CD14-positive monocyte (primary cell): ENCODE measurements around the gene NFKBIL1. TPM values are rescaled to one million over a fixed set of nuclear protein-coding genes. Genes with fewer than 3 reads are reported as not detected.
A peak's percentile ranks its signal among the peaks of the same experiment; 100 is the strongest.

Experiments
- DNase-seq, 3 donors: peaks; one replicate each; pipeline ENCODE4 v3.0.0-alpha.2; 2011 to 2022
- H2AFZ ChIP-seq: 2 replicates; pipeline ENCODE4 v1.6.0; 2012; ENCODE audit warnings: mild to moderate bottlenecking, low read depth, low read length, inconsistent platforms; ENCODE audit not compliant: insufficient read depth, poor library complexity, severe bottlenecking
- H3K27ac ChIP-seq, 2 donors: 1 replicate in 1 of 2; 2 replicates in 1 of 2; pipeline ENCODE4 v1.5.1; 2012 to 2013; ENCODE audit warnings: low read length in 2 of 2, control low read depth in 1 of 2, inconsistent platforms in 1 of 2, low read depth in 1 of 2, mild to moderate bottlenecking in 1 of 2
- H3K27me3 ChIP-seq, 2 donors: one replicate each; pipeline versions ENCODE4 v1.6.0 to v1.6.1; 2011 to 2013; ENCODE audit warnings: low read length in 2 of 2; ENCODE audit not compliant: control insufficient read depth in 2 of 2, insufficient read depth in 2 of 2
- H3K36me3 ChIP-seq, 2 donors: replicated peaks in 1 of 2; 1 replicate in 1 of 2; 2 replicates in 1 of 2; pipeline versions ENCODE4 v1.5.1 to v1.6.1; 2012 to 2013; ENCODE audit warnings: low read length in 2 of 2, control low read depth in 1 of 2, inconsistent platforms in 1 of 2, mild to moderate bottlenecking in 1 of 2; ENCODE audit not compliant: insufficient read depth in 2 of 2, control insufficient read depth in 1 of 2
- H3K4me1 ChIP-seq, 2 donors: 1 replicate in 1 of 2; 2 replicates in 1 of 2; pipeline versions ENCODE4 v1.5.1 to v1.6.1; 2012 to 2013; ENCODE audit warnings: low read length in 2 of 2, control low read depth in 1 of 2, inconsistent platforms in 1 of 2, mild to moderate bottlenecking in 1 of 2, moderate library complexity in 1 of 2; ENCODE audit not compliant: insufficient read depth in 2 of 2, control insufficient read depth in 1 of 2
- H3K4me2 ChIP-seq: replicated peaks from 2 replicates; pipeline ENCODE3; 2012; ENCODE audit warnings: low read length, moderate library complexity, mild to moderate bottlenecking; ENCODE audit not compliant: poor library complexity, severe bottlenecking; ENCODE audit errors: extremely low read depth
- H3K4me3 ChIP-seq, 3 experiments: fragments of 200-600 bp in 1 of 3; sonication (generic) in 1 of 3; replicated peaks in 1 of 3; 1 replicate in 2 of 3; 2 replicates in 1 of 3; pipeline ENCODE4 v1.5.1; 2011 to 2013; ENCODE audit warnings: low read length in 3 of 3, mild to moderate bottlenecking in 3 of 3, control low read depth in 2 of 3, low read depth in 2 of 3, inconsistent platforms in 1 of 3, moderate library complexity in 1 of 3
- H3K79me2 ChIP-seq: 2 replicates; pipeline ENCODE4 v1.6.0; 2012; ENCODE audit warnings: mild to moderate bottlenecking, control low read depth, inconsistent platforms, low read length, moderate library complexity; ENCODE audit not compliant: insufficient read depth
- H3K9ac ChIP-seq: 2 replicates; pipeline ENCODE4 v1.6.0; 2017; ENCODE audit warnings: low read length, mild to moderate bottlenecking; ENCODE audit not compliant: insufficient read depth, poor library complexity, severe bottlenecking
- H3K9me3 ChIP-seq, 2 donors: replicated peaks in 1 of 2; 1 replicate in 1 of 2; 2 replicates in 1 of 2; pipeline versions ENCODE4 v1.5.1 to v1.6.1; 2012 to 2013; ENCODE audit warnings: low read length in 2 of 2, control low read depth in 1 of 2; ENCODE audit not compliant: control insufficient read depth in 1 of 2, insufficient read depth in 1 of 2
- H4K20me1 ChIP-seq: 2 replicates; pipeline ENCODE4 v1.6.0; 2012; ENCODE audit warnings: mild to moderate bottlenecking, low read length, control low read depth, moderate library complexity; ENCODE audit not compliant: insufficient read depth
- H3K27ac Mint-ChIP-seq, 7 donors: one replicate each; pipeline ENCODE4 v1.8.0; 2020; ENCODE audit warnings: mild to moderate bottlenecking in 7 of 7, mixed read lengths in 7 of 7, moderate library complexity in 6 of 7, inconsistent platforms in 2 of 7
- H3K27me3 Mint-ChIP-seq, 3 donors: one replicate each; pipeline ENCODE4 v1.8.0; 2021 to 2022; ENCODE audit warnings: low read depth in 3 of 3, mild to moderate bottlenecking in 3 of 3, mixed read lengths in 3 of 3, moderate library complexity in 3 of 3, inconsistent platforms in 1 of 3
- H3K36me3 Mint-ChIP-seq, 2 donors: one replicate each; pipeline ENCODE4 v1.8.0; 2020; ENCODE audit warnings: mixed read lengths in 2 of 2, inconsistent platforms in 1 of 2, mild to moderate bottlenecking in 1 of 2
- H3K4me1 Mint-ChIP-seq: one replicate; pipeline ENCODE4 v1.8.0; 2020; ENCODE audit warnings: mild to moderate bottlenecking, mixed read lengths
- H3K4me3 Mint-ChIP-seq, 2 donors: one replicate each; pipeline ENCODE4 v1.8.0; 2020; ENCODE audit warnings: mild to moderate bottlenecking in 2 of 2, mixed read lengths in 2 of 2, moderate library complexity in 1 of 2
- H3K9me3 Mint-ChIP-seq, 7 donors: one replicate each; pipeline ENCODE4 v1.8.0; 2020 to 2022; ENCODE audit warnings: mixed read lengths in 7 of 7, mild to moderate bottlenecking in 6 of 7, moderate library complexity in 6 of 7, inconsistent platforms in 2 of 7
- WGBS: methylation state at CpG from one replicate; pipeline ENCODE4 v1.1.5; 2013; ENCODE audit warnings: missing lambda C conversion rate; ENCODE audit not compliant: insufficient coverage; 5-methylcytosine and 5-hydroxymethylcytosine counted together
- intact Hi-C, 2 donors: fragments of 100-400 bp; cut with micrococcal nuclease; formaldehyde crosslinking; loops; one replicate each; pipeline versions ENCODE4 v1.15.0 to v1.15.1; 2023
- polyA plus RNA-seq, 3 donors: library from polyadenylated mRNA; depleted of rRNA in 1 of 3; unstranded in 2 of 3; stranded (reverse) in 1 of 3; fragments of 300-500 nt in 2 of 3; fragments of >200 nt in 1 of 3; fragmentation: Illumina TruSeq in 2 of 3; gene quantifications; 1 replicate in 2 of 3; 2 replicates in 1 of 3; pipeline ENCODE4 v1.2.3, GENCODE V29; 2012 to 2021
- TF ChIP-seq, protein P1 (sequence below): fragments of 200-600 bp; IDR thresholded peaks from one replicate; pipeline ENCODE4 v1.8.0; 2022; ENCODE audit warnings: antibody characterized with exemption, mild to moderate bottlenecking

The NFKBIL1 gene
- polyA plus RNA-seq, 3 donors = 7.7 to 10.3 (median 8.0) TPM

GRCh38 chr6:31557443-31558317, 10.3 kb downstream of the NFKBIL1 start:
- Histone ChIP-seq H3K36me3 (no peaks in the 10 kb centered on the region), H2AFZ (peak overlapping the region; percentile 29), H3K27ac (peak overlapping the region; percentile 96 to 98), H3K9me3 (no peaks in the 10 kb centered on the region), H3K9ac (peak overlapping the region; percentile 75), H3K4me1 (peaks cover 76% of the 10 kb centered on the region in 2 donors), H3K4me2 (peak overlapping the region; percentile 78), H3K27me3 (no peaks in the 10 kb centered on the region), H3K79me2 (peaks cover 20% of the 10 kb centered on the region), H3K4me3 (peak overlapping the region in 2 of 3 experiments; percentile 12 to 66), H4K20me1 (no peaks in the 10 kb centered on the region)
- H3K27me3 Mint-ChIP-seq = peaks cover 0 to 2% (median 0%) of the 10 kb centered on the region in 3 donors
- intact Hi-C loops = loop anchor here in 1 of 2 donors (2.0 kb wide), 1 partner anchor 29 kb away; the partner anchor contains the start of gene LST1
- peak in 2 of 3 donors; percentile 29 to 49 for DNase-seq
- peaks cover 72% of the 10 kb centered on the region for H3K4me1 Mint-ChIP-seq
- TF ChIP-seq, protein P1, sequence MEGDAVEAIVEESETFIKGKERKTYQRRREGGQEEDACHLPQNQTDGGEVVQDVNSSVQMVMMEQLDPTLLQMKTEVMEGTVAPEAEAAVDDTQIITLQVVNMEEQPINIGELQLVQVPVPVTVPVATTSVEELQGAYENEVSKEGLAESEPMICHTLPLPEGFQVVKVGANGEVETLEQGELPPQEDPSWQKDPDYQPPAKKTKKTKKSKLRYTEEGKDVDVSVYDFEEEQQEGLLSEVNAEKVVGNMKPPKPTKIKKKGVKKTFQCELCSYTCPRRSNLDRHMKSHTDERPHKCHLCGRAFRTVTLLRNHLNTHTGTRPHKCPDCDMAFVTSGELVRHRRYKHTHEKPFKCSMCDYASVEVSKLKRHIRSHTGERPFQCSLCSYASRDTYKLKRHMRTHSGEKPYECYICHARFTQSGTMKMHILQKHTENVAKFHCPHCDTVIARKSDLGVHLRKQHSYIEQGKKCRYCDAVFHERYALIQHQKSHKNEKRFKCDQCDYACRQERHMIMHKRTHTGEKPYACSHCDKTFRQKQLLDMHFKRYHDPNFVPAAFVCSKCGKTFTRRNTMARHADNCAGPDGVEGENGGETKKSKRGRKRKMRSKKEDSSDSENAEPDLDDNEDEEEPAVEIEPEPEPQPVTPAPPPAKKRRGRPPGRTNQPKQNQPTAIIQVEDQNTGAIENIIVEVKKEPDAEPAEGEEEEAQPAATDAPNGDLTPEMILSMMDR = no peak
- 23% methylated on average over 17 of the region's 24 CpGs for WGBS
- H3K9me3 Mint-ChIP-seq = no peaks in the 10 kb centered on the region
- peak overlapping the region; percentile 79 to 81 for H3K4me3 Mint-ChIP-seq
- H3K36me3 Mint-ChIP-seq = peaks cover 15 to 31% of the 10 kb centered on the region in 2 donors
- H3K27ac Mint-ChIP-seq = peak overlapping the region; percentile 91 to 98 (median 94)

DNA sequence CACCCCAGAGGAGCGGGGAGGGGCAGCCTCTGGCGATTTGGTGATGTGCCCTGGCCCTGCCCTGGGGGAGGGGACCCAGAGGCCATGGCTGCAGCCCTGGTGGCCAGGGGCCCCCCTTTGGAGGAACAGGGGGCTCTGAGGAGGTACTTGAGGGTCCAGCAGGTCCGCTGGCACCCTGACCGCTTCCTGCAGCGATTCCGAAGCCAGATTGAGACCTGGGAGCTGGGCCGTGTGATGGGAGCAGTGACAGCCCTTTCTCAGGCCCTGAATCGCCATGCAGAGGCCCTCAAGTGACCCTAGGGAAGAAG, 10.9 kb downstream of the NFKBIL1 start:
- no peak for DNase-seq
- Histone ChIP-seq H3K79me2 (peaks cover 17% of the 10 kb centered on the region), H3K9me3 (no peaks in the 10 kb centered on the region), H4K20me1 (no peaks in the 10 kb centered on the region), H2AFZ (peak overlapping the region; percentile 29), H3K4me1 (peaks cover 76% of the 10 kb centered on the region in 2 donors), H3K4me2 (peak overlapping the region; percentile 78), H3K36me3 (no peaks in the 10 kb centered on the region), H3K27me3 (no peaks in the 10 kb centered on the region), H3K4me3 (peak overlapping the region in 2 of 3 experiments; percentile 12 to 66), H3K9ac (peak overlapping the region; percentile 75), H3K27ac (peak overlapping the region; percentile 96 to 98)
- H3K36me3 Mint-ChIP-seq = peaks cover 15 to 31% of the 10 kb centered on the region in 2 donors
- peak overlapping the region; percentile 79 to 81 for H3K4me3 Mint-ChIP-seq
- 67% methylated on average over 7 of the region's 8 CpGs for WGBS
- H3K9me3 Mint-ChIP-seq = no peaks in the 10 kb centered on the region
- intact Hi-C loops = loop anchor here in 1 of 2 donors (2.0 kb wide), 1 partner anchor 29 kb away; the partner anchor contains the start of gene LST1
- H3K27me3 Mint-ChIP-seq = peaks cover 0 to 2% (median 0%) of the 10 kb centered on the region in 3 donors
- TF ChIP-seq, protein P1 = no peak
- peak overlapping the region; percentile 91 to 98 (median 94) for H3K27ac Mint-ChIP-seq
- H3K4me1 Mint-ChIP-seq = peaks cover 73% of the 10 kb centered on the region
